Skeletal muscle tissue (tissue), 4 donors: Measurements from ENCODE around the gene DUSP28. TPM values are rescaled to one million over a fixed set of nuclear protein-coding genes. Genes with fewer than 3 reads are reported as not detected.

Experiments
- H3K27ac ChIP-seq: one replicate; pipeline ENCODE4 v1.7.0; 2013; ENCODE audit warnings: mild to moderate bottlenecking, low read depth, low read length, inconsistent platforms
- H3K27me3 ChIP-seq, 3 donors: one replicate each; pipeline ENCODE4 v1.7.0; 2013; ENCODE audit warnings: low read length in 3 of 3; ENCODE audit not compliant: control insufficient read depth in 3 of 3, insufficient read depth in 3 of 3
- H3K36me3 ChIP-seq, 3 donors: one replicate each; pipeline ENCODE4 v1.7.0; 2013; ENCODE audit warnings: low read length in 3 of 3; ENCODE audit not compliant: control insufficient read depth in 3 of 3, insufficient read depth in 3 of 3
- H3K4me1 ChIP-seq, 3 donors: one replicate each; pipeline ENCODE4 v1.7.0; 2013; ENCODE audit warnings: low read length in 3 of 3, mild to moderate bottlenecking in 3 of 3; ENCODE audit not compliant: control insufficient read depth in 3 of 3, insufficient read depth in 3 of 3
- H3K4me3 ChIP-seq, 3 donors: one replicate each; pipeline ENCODE4 v1.7.0; 2013; ENCODE audit warnings: low read length in 3 of 3
- H3K9ac ChIP-seq, 3 donors: one replicate each; pipeline ENCODE4 v1.7.0; 2013; ENCODE audit warnings: low read length in 3 of 3, mild to moderate bottlenecking in 3 of 3, moderate library complexity in 2 of 3, low read depth in 1 of 3
- H3K9me3 ChIP-seq, 3 donors: one replicate each; pipeline ENCODE4 v1.7.0; 2013; ENCODE audit warnings: low read length in 3 of 3; ENCODE audit not compliant: control insufficient read depth in 3 of 3
- total RNA-seq: library from RNA; depleted of rRNA; stranded (reverse); fragments of >200 nt; gene quantifications from one replicate; pipeline ENCODE4 v1.2.3, GENCODE V29; 2014
- donor health status: Osteomylitis.

DUSP28 gene
- total RNA-seq, 1 donor from 2014 or later, result 8.4 TPM

DNA sequence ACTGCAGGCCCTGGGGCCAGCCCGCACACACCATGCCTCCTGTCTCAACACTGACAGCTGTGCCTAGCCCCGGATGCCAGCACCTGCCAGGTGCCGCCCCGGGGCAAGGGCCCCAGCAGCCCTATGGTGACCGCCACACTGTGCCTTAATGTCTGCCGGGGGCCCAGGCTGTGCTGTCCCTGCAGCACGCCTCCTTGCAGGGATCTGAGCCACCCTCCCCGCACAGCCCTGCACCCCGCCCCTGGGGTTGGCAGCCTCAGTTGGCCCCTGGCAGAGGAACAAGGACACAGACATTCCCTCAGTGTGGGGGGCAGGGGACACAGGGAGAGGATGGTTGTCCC is 17.9 kb downstream of the DUSP28 start:
- Histone ChIP-seq H3K27ac (no peak overlapping the region), H3K4me3 (no peak overlapping the region), H3K4me1 (peaks cover 9 to 16% (median 9%) of the 10 kb centered on the region in 3 donors), H3K9ac (peak overlapping the region in 1 of 3 donors; percentile 3), H3K9me3 (peaks cover 0 to 2% (median 0%) of the 10 kb centered on the region in 3 donors), H3K27me3 (no peaks in the 10 kb centered on the region), H3K36me3 (peaks cover 18 to 27% (median 20%) of the 10 kb centered on the region in 3 donors)

DNA sequence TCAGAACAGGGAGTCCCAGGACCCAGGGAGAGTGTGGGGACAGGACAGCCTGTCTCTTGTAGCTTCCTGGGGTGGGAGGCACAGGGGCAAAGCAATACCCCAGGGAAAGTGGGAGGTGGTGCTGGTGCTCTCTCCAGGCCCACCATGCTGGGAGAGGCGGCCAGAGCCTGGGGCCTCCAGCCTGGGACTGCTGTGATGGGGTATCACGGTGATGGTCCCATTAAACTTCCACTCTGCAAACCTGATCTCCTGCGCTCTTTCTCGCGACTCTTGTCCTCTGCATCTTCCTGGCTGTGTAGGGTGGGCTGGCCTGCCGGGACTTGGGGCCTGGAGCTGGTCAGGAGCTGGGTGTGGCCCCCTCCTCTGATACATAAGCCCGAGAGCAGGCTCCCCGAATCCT is 18.3 kb downstream of the DUSP28 start:
- H3K4me3 ChIP-seq, result no peak overlapping the region
- no peaks in the 10 kb centered on the region for H3K27me3 ChIP-seq
- no peak overlapping the region for H3K9ac ChIP-seq
- H3K4me1 ChIP-seq, result peaks cover 9 to 17% (median 9%) of the 10 kb centered on the region in 3 donors
- peaks cover 0 to 2% (median 0%) of the 10 kb centered on the region in 3 donors for H3K9me3 ChIP-seq
- H3K36me3 ChIP-seq, result peaks cover 18 to 27% (median 20%) of the 10 kb centered on the region in 3 donors
- H3K27ac ChIP-seq, result no peak overlapping the region

DNA sequence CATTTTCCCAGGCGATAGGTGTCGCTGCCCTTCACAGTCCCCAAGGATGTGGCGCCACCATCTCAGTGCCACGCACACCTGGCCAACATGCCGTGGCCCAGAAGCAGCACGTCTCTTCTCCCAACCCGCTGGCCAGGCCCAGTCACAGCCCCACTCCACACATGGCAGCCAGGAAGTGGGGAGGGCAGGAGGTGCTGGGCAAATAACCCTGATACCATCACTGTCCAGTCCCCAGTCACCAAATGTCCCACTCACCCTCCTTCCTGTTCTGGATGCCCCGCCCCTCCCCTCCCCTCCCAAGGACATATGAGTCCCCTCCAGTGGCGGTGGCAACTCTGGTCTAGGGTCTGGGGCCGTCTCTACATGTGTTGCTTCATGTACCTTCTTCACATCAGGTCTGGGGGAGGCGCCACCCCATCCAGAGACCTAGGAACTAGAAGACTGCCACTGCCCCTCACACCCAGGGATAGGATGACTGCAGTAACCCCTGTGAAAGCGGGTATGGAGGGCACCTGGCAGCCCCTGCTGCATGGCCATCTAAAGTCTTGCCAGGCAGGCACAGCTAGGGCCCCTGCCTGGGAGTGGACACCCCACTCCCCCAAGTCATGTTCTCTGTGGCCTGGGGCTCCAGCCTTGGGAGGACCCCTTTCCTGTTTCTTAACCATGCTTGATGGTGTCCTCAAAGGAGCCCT is 19.1 kb downstream of the DUSP28 start:
- peaks cover 9 to 21% (median 11%) of the 10 kb centered on the region in 3 donors for H3K4me1 ChIP-seq
- H3K27ac ChIP-seq, result no peak overlapping the region
- peaks cover 18 to 27% (median 18%) of the 10 kb centered on the region in 3 donors for H3K36me3 ChIP-seq
- no peak overlapping the region for H3K4me3 ChIP-seq
- H3K27me3 ChIP-seq, result no peaks in the 10 kb centered on the region
- H3K9me3 ChIP-seq, result peaks cover 0 to 2% (median 0%) of the 10 kb centered on the region in 3 donors
- no peak overlapping the region for H3K9ac ChIP-seq

DNA sequence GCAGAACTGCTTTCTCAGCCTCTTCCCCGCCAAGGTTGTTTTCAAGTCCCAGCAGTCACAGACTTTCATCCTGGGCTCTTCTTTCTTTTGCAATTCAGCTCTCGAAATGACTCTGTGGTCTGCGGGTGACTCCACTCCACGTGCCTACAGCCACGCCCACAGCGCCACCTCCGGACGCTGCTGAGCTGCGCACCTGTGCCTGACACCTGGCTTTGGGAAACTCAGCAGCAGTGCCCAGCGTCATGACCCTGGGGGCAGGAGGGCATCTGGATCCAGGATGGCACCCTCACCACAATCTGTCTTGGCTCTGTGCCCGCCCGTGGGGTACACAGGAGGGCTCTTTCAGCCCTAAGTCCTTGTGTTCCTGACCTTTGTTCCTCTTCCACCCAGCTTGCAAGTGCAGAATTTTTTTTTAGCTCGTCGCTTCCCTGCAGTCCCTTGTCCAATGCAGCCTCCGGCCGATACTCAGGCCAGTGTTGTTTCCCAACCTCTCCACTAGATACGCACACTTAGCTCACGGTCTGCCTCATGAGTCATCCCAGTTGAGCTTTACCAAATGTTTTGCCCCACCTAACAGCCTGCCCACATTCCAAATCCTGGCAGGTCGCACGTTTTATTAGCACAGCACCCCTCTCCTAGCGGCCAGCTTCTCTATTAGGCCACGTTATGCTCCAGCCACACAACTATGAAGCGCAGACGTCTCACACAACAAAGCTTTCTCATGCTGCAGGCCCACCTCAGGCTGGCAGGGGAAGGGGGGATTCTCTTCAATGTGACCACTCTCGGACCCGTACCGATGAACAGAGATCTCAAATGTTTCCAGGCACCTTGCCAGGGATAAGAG is 19.8 kb downstream of the DUSP28 start:
- Histone ChIP-seq H3K4me3 (no peak overlapping the region), H3K9me3 (peaks cover 0 to 2% (median 0%) of the 10 kb centered on the region in 3 donors), H3K27me3 (no peaks in the 10 kb centered on the region), H3K36me3 (peaks cover 12 to 19% (median 13%) of the 10 kb centered on the region in 3 donors), H3K4me1 (peaks cover 16 to 29% (median 18%) of the 10 kb centered on the region in 3 donors), H3K27ac (peak overlapping the region; percentile 33), H3K9ac (peak overlapping the region in 1 of 3 donors; percentile 43)

DNA sequence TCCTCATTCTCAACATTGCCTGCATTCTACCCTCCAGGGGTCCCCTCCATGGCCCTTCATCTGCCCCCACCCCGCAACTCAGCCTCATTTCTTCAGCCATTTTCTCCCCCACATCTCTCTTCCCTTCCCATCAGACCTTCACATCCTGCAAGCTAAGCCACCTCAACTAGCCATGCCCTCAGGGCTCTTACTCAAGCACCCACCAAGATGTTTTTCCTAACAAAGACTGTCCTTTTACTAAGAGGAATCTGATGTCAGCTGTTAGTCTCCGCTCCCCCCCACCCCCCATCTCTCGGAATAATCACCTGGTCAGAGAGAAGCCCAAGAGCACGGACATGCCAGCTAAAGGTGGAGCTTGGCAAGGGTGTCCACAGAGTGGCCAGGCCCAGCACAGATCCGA is 21.7 kb downstream of the DUSP28 start:
- peaks cover 3 to 13% (median 9%) of the 10 kb centered on the region in 3 donors for H3K36me3 ChIP-seq
- H3K4me1 ChIP-seq, result peaks cover 23 to 40% (median 25%) of the 10 kb centered on the region in 3 donors
- no peak overlapping the region for H3K27ac ChIP-seq
- H3K9ac ChIP-seq, result no peak overlapping the region
- H3K4me3 ChIP-seq, result no peak overlapping the region
- H3K27me3 ChIP-seq, result no peaks in the 10 kb centered on the region
- peaks cover 0 to 2% (median 0%) of the 10 kb centered on the region in 3 donors for H3K9me3 ChIP-seq

DNA sequence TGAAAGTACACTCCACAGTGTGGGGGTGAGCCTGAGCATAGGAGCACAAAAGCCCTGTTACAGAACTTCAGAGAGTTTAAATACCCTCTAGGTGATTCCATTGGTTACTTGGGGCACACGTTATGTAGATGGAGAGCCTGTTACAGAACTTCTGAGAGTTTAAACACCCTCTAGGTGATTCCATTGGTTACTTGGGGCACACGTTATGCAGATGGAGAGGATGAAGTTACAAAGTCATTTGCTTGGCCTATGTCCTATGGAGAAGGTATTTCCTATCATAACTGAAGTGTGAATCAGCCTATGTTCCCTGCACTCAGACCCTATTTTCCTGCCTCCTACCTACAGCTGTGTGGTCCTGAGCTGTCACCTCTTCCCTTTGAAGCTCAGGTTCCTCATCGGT is 22.6 kb downstream of the DUSP28 start:
- no peak overlapping the region for H3K27ac ChIP-seq
- no peak overlapping the region for H3K9ac ChIP-seq
- H3K4me3 ChIP-seq, result no peak overlapping the region
- peaks cover 0 to 8% (median 5%) of the 10 kb centered on the region in 3 donors for H3K36me3 ChIP-seq
- peaks cover 31 to 50% (median 32%) of the 10 kb centered on the region in 3 donors for H3K4me1 ChIP-seq
- peaks cover 0 to 2% (median 0%) of the 10 kb centered on the region in 3 donors for H3K9me3 ChIP-seq
- no peaks in the 10 kb centered on the region for H3K27me3 ChIP-seq

DNA sequence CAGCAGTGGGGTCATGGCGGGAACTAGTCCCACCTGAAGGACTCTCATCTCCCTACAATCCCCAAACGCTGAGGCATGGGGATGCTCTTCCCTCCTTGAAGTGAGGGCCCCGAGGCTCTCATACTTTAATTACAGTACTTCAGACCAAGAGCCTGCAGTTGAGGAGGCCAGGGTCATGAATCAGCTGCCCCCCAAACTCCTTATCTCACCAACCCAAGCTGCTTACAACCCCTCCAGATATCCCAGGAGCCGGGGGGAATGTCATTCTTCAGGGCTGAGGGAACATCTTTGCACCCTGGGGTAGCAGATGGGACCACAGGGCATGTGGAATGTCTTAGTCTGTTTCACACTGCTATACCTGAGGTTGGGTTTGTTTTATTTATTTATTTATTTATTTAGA is 23.6 kb downstream of the DUSP28 start:
- peaks cover 0 to 5% (median 0%) of the 10 kb centered on the region in 3 donors for H3K36me3 ChIP-seq
- H3K9me3 ChIP-seq, result peaks cover 0 to 2% (median 0%) of the 10 kb centered on the region in 3 donors
- no peak overlapping the region for H3K4me3 ChIP-seq
- H3K27ac ChIP-seq, result no peak overlapping the region
- H3K27me3 ChIP-seq, result no peaks in the 10 kb centered on the region
- H3K9ac ChIP-seq, result no peak overlapping the region
- peaks cover 38 to 60% (median 40%) of the 10 kb centered on the region in 3 donors for H3K4me1 ChIP-seq

DNA sequence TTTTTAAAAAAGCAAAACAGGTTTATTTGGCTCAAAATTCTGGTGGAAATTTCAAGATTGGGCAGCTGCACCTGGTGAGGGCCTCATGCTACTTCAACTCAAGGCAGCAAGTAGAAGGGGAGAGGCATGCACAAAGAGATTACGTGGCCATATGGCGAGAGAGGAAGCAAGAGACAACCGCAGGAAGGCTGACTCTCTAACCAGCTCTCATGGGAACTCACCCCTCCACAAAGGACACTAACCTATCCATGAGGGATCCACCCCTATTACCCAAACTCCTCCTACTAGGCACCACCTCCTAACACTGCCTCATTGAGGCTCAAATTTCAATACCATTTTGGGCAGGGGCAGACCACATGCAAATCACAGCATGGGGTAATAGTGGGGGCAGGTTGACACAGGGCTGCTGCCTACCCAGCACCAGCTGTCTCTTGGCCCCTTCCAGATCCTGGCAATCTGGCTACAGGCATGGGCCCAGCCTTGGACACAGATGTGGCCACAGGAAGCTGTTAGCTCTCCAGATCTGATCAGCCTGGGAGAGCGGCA is 24.4 kb downstream of the DUSP28 start:
- Histone ChIP-seq H3K36me3 (peaks cover 3 to 7% (median 3%) of the 10 kb centered on the region in 3 donors), H3K27ac (no peak overlapping the region), H3K4me1 (peaks cover 38 to 57% (median 38%) of the 10 kb centered on the region in 3 donors), H3K4me3 (peak overlapping the region; percentile 96 to 98 (median 98)), H3K27me3 (no peaks in the 10 kb centered on the region), H3K9me3 (peaks cover 0 to 2% (median 0%) of the 10 kb centered on the region in 3 donors), H3K9ac (peak overlapping the region in 2 of 3 donors; percentile 98 to 99)

DNA sequence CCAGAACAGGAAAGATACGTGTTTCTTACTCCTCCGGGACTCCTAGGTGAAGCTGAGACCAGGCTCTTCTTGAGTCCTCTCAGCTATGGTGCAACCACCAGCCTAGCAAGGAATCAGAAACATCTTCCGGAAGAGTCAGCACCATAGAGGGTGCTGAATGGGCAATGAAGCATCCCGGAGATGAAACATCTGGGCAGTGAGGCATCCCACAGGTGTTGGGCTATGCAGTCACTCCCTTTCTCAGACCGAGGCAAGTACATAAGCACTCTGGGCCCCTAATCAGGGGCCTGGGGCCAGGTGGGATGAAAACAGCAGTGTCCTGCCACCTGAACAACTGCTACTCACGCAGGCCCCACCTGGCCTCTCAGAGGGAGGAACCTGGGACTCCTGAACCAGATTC is 24.9 kb downstream of the DUSP28 start:
- Histone ChIP-seq H3K27me3 (no peaks in the 10 kb centered on the region), H3K4me1 (peaks cover 33 to 52% (median 33%) of the 10 kb centered on the region in 3 donors), H3K27ac (no peak overlapping the region), H3K4me3 (peak overlapping the region; percentile 96 to 98 (median 98)), H3K9ac (peak overlapping the region; percentile 98 to 99 (median 99)), H3K36me3 (peaks cover 8 to 10% (median 8%) of the 10 kb centered on the region in 3 donors), H3K9me3 (peaks cover 0 to 2% (median 0%) of the 10 kb centered on the region in 3 donors)
